ENCODE results near the gene COL6A1. TPM values are rescaled to one million over a fixed set of nuclear protein-coding genes. Genes with fewer than 3 reads are reported as not detected.

The COL6A1 gene
- total RNA-seq, 1 donor from 2014 or later: 0.11 TPM

- no peak for TF ChIP-seq CTCF (IDR thresholded peaks at IDR 0.05)
- Mint-ChIP-seq H3K4me1 (peaks cover 1% of the 10 kb centered on the region), H3K9me3 (no peaks in the 10 kb centered on the region), H3K4me3 (no peak overlapping the region), H3K27ac (no peak overlapping the region), H3K36me3 (ENCODE audit: low read depth) (no peaks in the 10 kb centered on the region), H3K27me3 (no peaks in the 10 kb centered on the region)
- ChIA-PET CTCF (no interaction called here), POLR2A (no interaction called here)
- peak; percentile 13 for DNase-seq
- intact Hi-C loops (cut with micrococcal nuclease): no loop called here
- ATAC-seq (ENCODE audit: low read depth): no peak
These were observed 4.1 kb downstream of the COL6A1 start for GRCh38 chr21:45985471-45986315.

- ChIA-PET POLR2A (no interaction called here), CTCF (no interaction called here)
- Mint-ChIP-seq H3K27me3 (no peaks in the 10 kb centered on the region), H3K4me1 (peaks cover 1% of the 10 kb centered on the region), H3K36me3 (ENCODE audit: low read depth) (no peaks in the 10 kb centered on the region), H3K27ac (no peak overlapping the region), H3K4me3 (no peak overlapping the region), H3K9me3 (no peaks in the 10 kb centered on the region)
- TF ChIP-seq CTCF (IDR thresholded peaks at IDR 0.05): no peak
- ATAC-seq (ENCODE audit: low read depth) (no peak), DNase-seq (peak; percentile 13)
- intact Hi-C loops (cut with micrococcal nuclease): no loop called here
These were observed 4.9 kb downstream of the COL6A1 start for GRCh38 chr21:45986316-45987051.

GRCh38 chr21:45987121-45987711 lies 5.6 kb downstream of the COL6A1 start:
- ChIA-PET POLR2A (no interaction called here), CTCF (no interaction called here)
- Mint-ChIP-seq H3K9me3 (no peaks in the 10 kb centered on the region), H3K4me1 (peaks cover 1% of the 10 kb centered on the region), H3K4me3 (no peak overlapping the region), H3K36me3 (ENCODE audit: low read depth) (no peaks in the 10 kb centered on the region), H3K27me3 (no peaks in the 10 kb centered on the region), H3K27ac (no peak overlapping the region)
- ATAC-seq (ENCODE audit: low read depth) (no peak), DNase-seq (peak; percentile 13)
- intact Hi-C loops (cut with micrococcal nuclease): no loop called here
- no peak for TF ChIP-seq CTCF (IDR thresholded peaks at IDR 0.05)

- POLR2A ChIA-PET: no interaction called here
- peak; percentile 9 for DNase-seq
- intact Hi-C loops (cut with micrococcal nuclease): no loop called here
These were observed 7.1 kb downstream of the COL6A1 start for GRCh38 chr21:45988366-45989347.

More at GRCh38 chr21:45988366-45989347, 7.1 kb downstream of the COL6A1 start:
- Mint-ChIP-seq H3K36me3 (ENCODE audit: low read depth) (no peaks in the 10 kb centered on the region), H3K4me1 (no peaks in the 10 kb centered on the region), H3K27me3 (no peaks in the 10 kb centered on the region), H3K9me3 (no peaks in the 10 kb centered on the region), H3K4me3 (no peak overlapping the region), H3K27ac (no peak overlapping the region)
- no peak for TF ChIP-seq CTCF (IDR thresholded peaks at IDR 0.05)
- no peak for ATAC-seq (ENCODE audit: low read depth)
- CTCF ChIA-PET: no interaction called here

Measured in activated B cell treated with CpG ODN at 0.5 μM for 24 hours (primary cell).